NCI-H510A (cell line): ENCODE measurements around the gene IPO9.

Experiments
- DNase-seq: peaks from one replicate; lab custom pipeline; 2025; lab: John Stamatoyannopoulos, UW

IPO9 gene

GRCh38 chr1:201828820-201829774, at the start of gene IPO9:
Gene IPO9, plus strand, starts transcription at chr1:201829157. Its CDS starts 53 bp downstream, at chr1:201829210.
- peak; percentile 91 for DNase-seq

GRCh38 chr1:201779351-201779880, 49.5 kb upstream of the IPO9 start:
- no peak for DNase-seq

GRCh38 chr1:201780952-201781351, 48.0 kb upstream of the IPO9 start:
- no peak for DNase-seq

GRCh38 chr1:201781437-201781836, 47.5 kb upstream of the IPO9 start:
- no peak for DNase-seq

- DNase-seq, result no peak
These were observed 46.6 kb upstream of the IPO9 start for GRCh38 chr1:201782353-201782752.

- no peak for DNase-seq
These were observed 45.9 kb upstream of the IPO9 start for GRCh38 chr1:201783058-201783457.

GRCh38 chr1:201783572-201783971, 45.4 kb upstream of the IPO9 start:
- no peak for DNase-seq

GRCh38 chr1:201785291-201785690, 43.7 kb upstream of the IPO9 start:
- DNase-seq, result no peak

- DNase-seq, result no peak
These were observed 42.1 kb upstream of the IPO9 start for GRCh38 chr1:201786824-201787223.

GRCh38 chr1:201788296-201788695, 40.7 kb upstream of the IPO9 start:
- no peak for DNase-seq

GRCh38 chr1:201789245-201789644, 39.7 kb upstream of the IPO9 start:
- no peak for DNase-seq

GRCh38 chr1:201790261-201790660, 38.7 kb upstream of the IPO9 start:
- no peak for DNase-seq

GRCh38 chr1:201791051-201791778, 37.7 kb upstream of the IPO9 start:
- DNase-seq, result peak; percentile 7

- no peak for DNase-seq
These were observed 37.2 kb upstream of the IPO9 start for GRCh38 chr1:201791779-201792173.

GRCh38 chr1:201792534-201793305, 36.2 kb upstream of the IPO9 start:
- peak; percentile 64 for DNase-seq

GRCh38 chr1:201793306-201793925, 35.5 kb upstream of the IPO9 start:
- DNase-seq, result no peak

- no peak for DNase-seq
These were observed 33.9 kb upstream of the IPO9 start for GRCh38 chr1:201795066-201795465.

GRCh38 chr1:201800246-201800645, 28.7 kb upstream of the IPO9 start:
- no peak for DNase-seq

- no peak for DNase-seq
These were observed 22.2 kb upstream of the IPO9 start for GRCh38 chr1:201806801-201807200.

GRCh38 chr1:201807958-201808632, 20.9 kb upstream of the IPO9 start:
- no peak for DNase-seq

GRCh38 chr1:201808633-201808990, 20.3 kb upstream of the IPO9 start:
- DNase-seq, result no peak
